Endothelial cell of umbilical vein (primary cell): Measurements from ENCODE around the gene SLCO2A1.

Experiments used
- CTCF ChIP-seq, 2 donors: IDR thresholded peaks; 1 replicate in 1 of 2; 2 replicates in 1 of 2; pipeline ENCODE4 v1.5.1; 2011; ENCODE audit warnings: low read length in 2 of 2, mild to moderate bottlenecking in 2 of 2, moderate library complexity in 2 of 2, control low read depth in 1 of 2, inconsistent platforms in 1 of 2, low read depth in 1 of 2; ENCODE audit not compliant: insufficient read depth in 1 of 2; ENCODE audit errors: extremely low read depth in 1 of 2
- EZH2 ChIP-seq: IDR thresholded peaks from 2 replicates; pipeline ENCODE4 v1.6.1; 2012; ENCODE audit warnings: borderline replicate concordance, low read depth, mild to moderate bottlenecking, moderate library complexity, low read length, inconsistent platforms; ENCODE audit not compliant: severe bottlenecking
- POLR2A ChIP-seq: IDR thresholded peaks from 2 replicates; pipeline ENCODE4 v1.6.1; 2012; ENCODE audit warnings: low read depth, mild to moderate bottlenecking, control low read depth, low read length

GRCh38 chr3:133979553-133979952 lies 50.2 kb downstream of the SLCO2A1 start:
- TF ChIP-seq POLR2A (peak; percentile 57), EZH2 (no peak), CTCF (IDR thresholded peaks at IDR 0.05; ENCODE audit: extremely low read depth in 1 of 2, insufficient read depth in 1 of 2, low read depth in 1 of 2, low read length in 2 of 2) (no peak)
